Erythroblast (primary cell): Measurements from ENCODE around the gene NCAPG2.

Experiments used
- GATA1 ChIP-seq: IDR thresholded peaks from 2 replicates; pipeline ENCODE4 v1.6.1; 2011; ENCODE audit warnings: low read depth, mild to moderate bottlenecking, control low read depth, low read length, moderate library complexity
- POLR2A ChIP-seq: IDR thresholded peaks from 2 replicates; pipeline ENCODE4 v1.6.1; 2011; ENCODE audit warnings: mild to moderate bottlenecking, low read length

DNA sequence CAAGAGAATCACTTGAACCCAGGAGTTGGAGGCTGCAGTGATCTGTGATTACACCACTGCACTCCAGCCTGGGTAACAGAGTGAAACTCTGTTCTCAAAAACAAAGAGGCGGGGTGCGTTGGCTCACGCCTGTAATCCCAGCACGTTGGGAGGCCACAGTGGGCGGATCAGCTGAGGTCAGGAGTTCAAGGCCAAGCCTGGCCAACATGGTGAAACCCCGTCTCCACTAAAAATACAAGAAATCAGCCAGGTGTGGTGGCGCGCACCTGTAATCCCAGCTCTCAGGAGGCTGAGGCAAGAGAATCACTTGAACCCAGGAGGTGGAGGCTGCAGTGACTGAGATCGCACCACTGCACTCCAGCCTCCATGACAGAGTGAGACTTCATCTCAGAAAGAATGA, 42.4 kb upstream of the NCAPG2 start:
- TF ChIP-seq POLR2A, result no peak
- no peak for TF ChIP-seq GATA1
